ENCODE measurements around the gene ACTL6B. TPM values are rescaled to one million over a fixed set of nuclear protein-coding genes. Genes with fewer than 3 reads are reported as not detected.

Gene ACTL6B
- polyA plus RNA-seq, 1 donor (not counting 4 experiments of a cell fraction or from before 2014, with no cell fraction given) = not detected

- H3K4me3 ChIP-seq (ENCODE audit: control insufficient read depth in 2 of 3, extremely low read depth in 1 of 3, insufficient read depth in 2 of 3, low read depth in 1 of 3, low read length in 3 of 3) = no peak overlapping the region
- no peaks in the 10 kb centered on the region for H3K27me3 ChIP-seq (ENCODE audit: control insufficient read depth, extremely low read depth, insufficient read depth, low read length)
- no peaks in the 10 kb centered on the region for H3K4me1 ChIP-seq (ENCODE audit: control insufficient read depth, extremely low read depth, insufficient read depth, low read length)
- FAIRE-seq (no peak), DNase-seq (ENCODE audit: low read depth, low spot score) (no peak)
- no peaks in the 10 kb centered on the region for H3K9me3 ChIP-seq (ENCODE audit: control insufficient read depth, low read depth, low read length)
- TF ChIP-seq CTCF (optimal IDR thresholded peaks at IDR 0.05 in 1 of 3, IDR thresholded peaks at IDR 0.05 in 1 of 3, conservative IDR thresholded peaks at IDR 0.05 in 1 of 3; ENCODE audit: extremely low read depth in 1 of 3, insufficient read depth in 2 of 3, low read length in 3 of 3) = no peak
- TF ChIP-seq EZH2 (IDR thresholded peaks at IDR 0.05; ENCODE audit: low read length) = no peak
- no peak overlapping the region for H2AFZ ChIP-seq (ENCODE audit: control insufficient read depth, low read length)
- H3K9me1 ChIP-seq (ENCODE audit: control insufficient read depth, extremely low read depth, insufficient read depth, low read length) = no peaks in the 10 kb centered on the region
- H3K4me2 ChIP-seq (ENCODE audit: control insufficient read depth, extremely low read depth, insufficient read depth, low read depth, low read length) = no peak overlapping the region
- dilution Hi-C loops (cut with MboI; ENCODE audit: extremely low pct_ligation_motif_present, low sequenced_read_pairs) = no loop called here
- H3K36me3 ChIP-seq (ENCODE audit: control insufficient read depth in 2 of 2, extremely low read depth in 1 of 2, insufficient read depth in 2 of 2, low read length in 2 of 2) = no peaks in the 10 kb centered on the region
- no peak overlapping the region for H3K27ac ChIP-seq (ENCODE audit: control insufficient read depth, insufficient read depth, low read length)
- H3K9ac ChIP-seq (ENCODE audit: control insufficient read depth, extremely low read depth, insufficient read depth, low read length) = no peak overlapping the region
- no peaks in the 10 kb centered on the region for H3K79me2 ChIP-seq (ENCODE audit: control insufficient read depth, insufficient read depth, low read length)
- H4K20me1 ChIP-seq (ENCODE audit: control insufficient read depth, extremely low read depth, insufficient read depth, low read length) = no peaks in the 10 kb centered on the region
Observed at GRCh38 chr7:100699018-100699417, 42.8 kb upstream of the ACTL6B start.

- Histone ChIP-seq H3K9me1 (ENCODE audit: control insufficient read depth, extremely low read depth, insufficient read depth, low read length) (no peaks in the 10 kb centered on the region), H3K4me1 (ENCODE audit: control insufficient read depth, extremely low read depth, insufficient read depth, low read length) (peaks cover 13% of the 10 kb centered on the region), H3K4me3 (ENCODE audit: control insufficient read depth in 2 of 3, extremely low read depth in 1 of 3, insufficient read depth in 2 of 3, low read depth in 1 of 3, low read length in 3 of 3) (no peak overlapping the region), H3K27me3 (ENCODE audit: control insufficient read depth, extremely low read depth, insufficient read depth, low read length) (no peaks in the 10 kb centered on the region), H2AFZ (ENCODE audit: control insufficient read depth, low read length) (no peak overlapping the region), H4K20me1 (ENCODE audit: control insufficient read depth, extremely low read depth, insufficient read depth, low read length) (peaks cover 7% of the 10 kb centered on the region), H3K27ac (ENCODE audit: control insufficient read depth, insufficient read depth, low read length) (no peak overlapping the region), H3K9ac (ENCODE audit: control insufficient read depth, extremely low read depth, insufficient read depth, low read length) (no peak overlapping the region), H3K9me3 (ENCODE audit: control insufficient read depth, low read depth, low read length) (no peaks in the 10 kb centered on the region), H3K4me2 (ENCODE audit: control insufficient read depth, extremely low read depth, insufficient read depth, low read depth, low read length) (no peak overlapping the region), H3K79me2 (ENCODE audit: control insufficient read depth, insufficient read depth, low read length) (peaks cover 23% of the 10 kb centered on the region), H3K36me3 (ENCODE audit: control insufficient read depth in 2 of 2, extremely low read depth in 1 of 2, insufficient read depth in 2 of 2, low read length in 2 of 2) (no peaks in the 10 kb centered on the region)
- no peak for DNase-seq (ENCODE audit: low read depth, low spot score)
- no peak for FAIRE-seq
- no peak for TF ChIP-seq EZH2 (IDR thresholded peaks at IDR 0.05; ENCODE audit: low read length)
- TF ChIP-seq CTCF (optimal IDR thresholded peaks at IDR 0.05 in 1 of 3, IDR thresholded peaks at IDR 0.05 in 1 of 3, conservative IDR thresholded peaks at IDR 0.05 in 1 of 3; ENCODE audit: extremely low read depth in 1 of 3, insufficient read depth in 2 of 3, low read length in 3 of 3) = no peak
- dilution Hi-C loops (cut with MboI; ENCODE audit: extremely low pct_ligation_motif_present, low sequenced_read_pairs) = no loop called here
Observed at GRCh38 chr7:100696123-100696521, 39.9 kb upstream of the ACTL6B start.
